Neural cell (in vitro differentiated cells): Measurements from ENCODE around the gene SHQ1. TPM values are rescaled to one million over a fixed set of nuclear protein-coding genes. Genes with fewer than 3 reads are reported as not detected.

Experiments used
- H2AFZ ChIP-seq: fragments of 200-600, 300-800 bp; sonication (generic), shearing (Covaris generic); 2 replicates; pipeline ENCODE4 v1.6.0; 2014; ENCODE audit warnings: low read depth, mild to moderate bottlenecking, antibody characterized with exemption, low read length, moderate library complexity
- H3F3A ChIP-seq: fragments of 200-600 bp; shearing (Covaris generic); 2 replicates; pipeline ENCODE4 v1.6.1; 2016; ENCODE audit warnings: mild to moderate bottlenecking, moderate library complexity, mixed read lengths, antibody characterized with exemption, low read length; ENCODE audit not compliant: insufficient read depth, poor library complexity, severe bottlenecking
- H3K27ac ChIP-seq: fragments of 200-600, 300-800 bp; sonication (generic), shearing (Covaris generic); 2 replicates; pipeline ENCODE4 v1.5.1; 2014; ENCODE audit warnings: mild to moderate bottlenecking, low read length, moderate library complexity
- H3K27me3 ChIP-seq: fragments of 300-800, 200-600 bp; sonication (generic), shearing (Covaris generic); 2 replicates; pipeline ENCODE4 v1.6.0; 2014; ENCODE audit warnings: mild to moderate bottlenecking, low read depth, low read length, moderate library complexity; ENCODE audit not compliant: insufficient read depth
- H3K36me3 ChIP-seq: fragments of 300-800, 200-600 bp; sonication (generic), shearing (Covaris generic); 2 replicates; pipeline ENCODE4 v1.5.1; 2014; ENCODE audit warnings: mild to moderate bottlenecking, antibody characterized with exemption, low read length, moderate library complexity; ENCODE audit not compliant: insufficient read depth
- H3K4me2 ChIP-seq: fragments of 300-800, 200-600 bp; sonication (generic), shearing (Covaris generic); 2 replicates; pipeline ENCODE4 v1.6.0; 2014; ENCODE audit warnings: mild to moderate bottlenecking, low read length
- H3K4me3 ChIP-seq: fragments of 300-800, 200-600 bp; sonication (generic), shearing (Covaris generic); 2 replicates; pipeline ENCODE4 v1.5.1; 2014; ENCODE audit warnings: mild to moderate bottlenecking, low read length, moderate library complexity
- H3K79me2 ChIP-seq: fragments of 200-600 bp; shearing (Covaris generic); replicated peaks from 2 replicates; pipeline ENCODE4 v1.6.0; 2014; ENCODE audit warnings: mild to moderate bottlenecking, low read length, moderate library complexity; ENCODE audit not compliant: insufficient read depth
- H3K9ac ChIP-seq: fragments of 300-800, 200-600 bp; sonication (generic), shearing (Covaris generic); 2 replicates; pipeline ENCODE4 v1.6.1; 2016; ENCODE audit warnings: mild to moderate bottlenecking, low read length, mixed read lengths
- H3K9me2 ChIP-seq: fragments of 200-600 bp; shearing (Covaris generic); 2 replicates; pipeline ENCODE4 v1.6.1; 2016; ENCODE audit warnings: mild to moderate bottlenecking, low read length, mixed read lengths; ENCODE audit not compliant: insufficient read depth
- H3K9me3 ChIP-seq: fragments of 200-600, 300-800 bp; sonication (generic), shearing (Covaris generic); 2 replicates; pipeline ENCODE4 v1.6.1; 2016; ENCODE audit warnings: mild to moderate bottlenecking, mixed run types, low read length, moderate library complexity, mixed read lengths
- H4K20me1 ChIP-seq: fragments of 200-600 bp; shearing (Covaris generic); 2 replicates; pipeline ENCODE4 v1.6.1; 2016; ENCODE audit warnings: mild to moderate bottlenecking, mixed run types; ENCODE audit not compliant: insufficient read depth
- CTCF ChIP-seq: fragments of 450-650 bp; IDR thresholded peaks from 2 replicates; pipeline ENCODE4 v1.5.1; 2014; ENCODE audit warnings: antibody characterized with exemption, mild to moderate bottlenecking, moderate library complexity; ENCODE audit not compliant: poor library complexity, severe bottlenecking
- EP300 ChIP-seq: fragments of 450-650 bp; conservative IDR thresholded peaks from 2 replicates; pipeline ENCODE4 v1.6.1; 2014; ENCODE audit warnings: antibody characterized with exemption, mild to moderate bottlenecking, moderate library complexity; ENCODE audit not compliant: poor library complexity, severe bottlenecking
- EZH2 ChIP-seq: fragments of 200-600, 300-800 bp; shearing (Covaris generic), sonication (generic); IDR thresholded peaks from 2 replicates; pipeline ENCODE4 v1.6.1; 2014; ENCODE audit warnings: antibody characterized with exemption, low read length, borderline replicate concordance, mild to moderate bottlenecking; ENCODE audit not compliant: insufficient read depth, poor library complexity, severe bottlenecking
- MXI1 ChIP-seq: fragments of 450-650 bp; conservative IDR thresholded peaks from 2 replicates; pipeline ENCODE4 v1.6.1; 2014; ENCODE audit warnings: antibody characterized with exemption, mild to moderate bottlenecking; ENCODE audit not compliant: poor library complexity, severe bottlenecking
- POLR2AphosphoS5 ChIP-seq: IDR thresholded peaks from 2 replicates; pipeline ENCODE4 v1.6.1; 2012
- RAD21 ChIP-seq: fragments of 450-650 bp; conservative IDR thresholded peaks from 2 replicates; pipeline ENCODE4 v1.6.1; 2014; ENCODE audit warnings: antibody characterized with exemption, mild to moderate bottlenecking, moderate library complexity
- REST ChIP-seq: IDR thresholded peaks from 2 replicates; pipeline ENCODE4 v1.6.1; 2012; ENCODE audit warnings: borderline replicate concordance
- SMC3 ChIP-seq: fragments of 450-650 bp; conservative IDR thresholded peaks from 2 replicates; pipeline ENCODE4 v1.6.1; 2014; ENCODE audit warnings: antibody characterized with exemption, mild to moderate bottlenecking, moderate library complexity; ENCODE audit not compliant: poor library complexity
- TAF1 ChIP-seq: IDR thresholded peaks from 2 replicates; pipeline ENCODE4 v1.6.1; 2012; ENCODE audit warnings: low read depth
- polyA plus RNA-seq: library from polyadenylated mRNA; depleted of rRNA; stranded (reverse); fragments of >200 nt; gene quantifications from 2 replicates; pipeline ENCODE4 v1.2.3, GENCODE V29; 2014

SHQ1 gene
- polyA plus RNA-seq, 1 donor from 2014 or later = 14.3 TPM

GRCh38 chr3:72768936-72769335 lies 79.3 kb downstream of the SHQ1 start:
- H3K9me3 ChIP-seq = no peaks in the 10 kb centered on the region
- H3K4me2 ChIP-seq = no peak overlapping the region
- peak overlapping the region; percentile 57 for H3K4me3 ChIP-seq
- no peaks in the 10 kb centered on the region for H3F3A ChIP-seq
- no peaks in the 10 kb centered on the region for H3K27me3 ChIP-seq
- peak overlapping the region; percentile 43 for H3K27ac ChIP-seq
- TF ChIP-seq MXI1 = no peak
- no peak for TF ChIP-seq CTCF
- no peak for TF ChIP-seq EP300
- TF ChIP-seq SMC3 = no peak
- TF ChIP-seq TAF1 = no peak
- no peak for TF ChIP-seq POLR2AphosphoS5
- no peak for TF ChIP-seq REST
- TF ChIP-seq EZH2 = no peak
- TF ChIP-seq RAD21 = no peak
- H4K20me1 ChIP-seq = no peaks in the 10 kb centered on the region
- H3K9me2 ChIP-seq = no peaks in the 10 kb centered on the region
- no peaks in the 10 kb centered on the region for H3K36me3 ChIP-seq
- no peaks in the 10 kb centered on the region for H3K79me2 ChIP-seq
- H3K9ac ChIP-seq = peak overlapping the region; percentile 38
- no peak overlapping the region for H2AFZ ChIP-seq

- TF ChIP-seq TAF1 (no peak), MXI1 (no peak), REST (no peak), RAD21 (no peak), CTCF (no peak), EZH2 (no peak), EP300 (no peak), POLR2AphosphoS5 (no peak), SMC3 (no peak)
- H4K20me1 ChIP-seq = no peaks in the 10 kb centered on the region
- peak overlapping the region; percentile 29 for H2AFZ ChIP-seq
- H3K27me3 ChIP-seq = no peaks in the 10 kb centered on the region
- no peaks in the 10 kb centered on the region for H3K36me3 ChIP-seq
- no peaks in the 10 kb centered on the region for H3K79me2 ChIP-seq
- H3K4me2 ChIP-seq = peak overlapping the region; percentile 51
- H3K9ac ChIP-seq = peak overlapping the region; percentile 38
- peak overlapping the region; percentile 43 for H3K27ac ChIP-seq
- H3K9me3 ChIP-seq = no peaks in the 10 kb centered on the region
- H3F3A ChIP-seq = no peaks in the 10 kb centered on the region
- H3K4me3 ChIP-seq = peak overlapping the region; percentile 57
- no peaks in the 10 kb centered on the region for H3K9me2 ChIP-seq
Measured at GRCh38 chr3:72768481-72768880, 79.8 kb downstream of the SHQ1 start.
